GM13976 (cell line): ENCODE data around the gene EHMT1.

Experiments
- DNase-seq: peaks from one replicate; pipeline ENCODE4 v3.0.0; 2012; ENCODE audit warnings: low spot score
- CTCF ChIP-seq: IDR thresholded peaks from 2 replicates; pipeline ENCODE4 v1.5.1; 2012; ENCODE audit warnings: borderline replicate concordance, mild to moderate bottlenecking; ENCODE audit not compliant: insufficient read depth; ENCODE audit errors: extremely low read depth, missing control alignments, control extremely low read depth
- in situ Hi-C: fragments of 300-500 bp; cut with MboI; formaldehyde crosslinking; loops from one replicate; pipeline ENCODE4 v1.12.0; 2022; ENCODE audit warnings: low sequenced_read_pairs, mixed read lengths, inconsistent platforms; ENCODE audit not compliant: unreplicated experiment

Gene EHMT1

DNA sequence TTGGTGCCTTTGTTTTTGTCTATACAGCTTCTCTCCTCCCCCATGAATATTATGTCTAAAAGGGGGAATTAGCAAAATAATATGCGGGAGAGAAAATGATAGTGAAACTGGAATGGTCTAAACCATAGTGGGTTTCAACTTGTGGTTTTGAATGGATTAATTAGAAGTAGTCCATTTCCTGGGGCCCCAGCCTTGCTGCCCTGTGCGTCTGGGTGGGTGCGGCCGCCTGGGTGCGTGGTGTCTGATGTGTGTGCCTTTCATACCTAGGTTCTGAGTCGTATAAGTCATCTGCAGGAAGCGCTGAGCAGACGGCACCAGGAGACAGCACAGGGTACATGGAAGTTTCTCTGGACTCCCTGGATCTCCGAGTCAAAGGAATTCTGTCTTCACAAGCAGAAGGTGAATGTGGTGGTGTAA, 138.8 kb downstream of the EHMT1 start:
- DNase-seq: peak; percentile 65
- TF ChIP-seq CTCF: no peak

DNA sequence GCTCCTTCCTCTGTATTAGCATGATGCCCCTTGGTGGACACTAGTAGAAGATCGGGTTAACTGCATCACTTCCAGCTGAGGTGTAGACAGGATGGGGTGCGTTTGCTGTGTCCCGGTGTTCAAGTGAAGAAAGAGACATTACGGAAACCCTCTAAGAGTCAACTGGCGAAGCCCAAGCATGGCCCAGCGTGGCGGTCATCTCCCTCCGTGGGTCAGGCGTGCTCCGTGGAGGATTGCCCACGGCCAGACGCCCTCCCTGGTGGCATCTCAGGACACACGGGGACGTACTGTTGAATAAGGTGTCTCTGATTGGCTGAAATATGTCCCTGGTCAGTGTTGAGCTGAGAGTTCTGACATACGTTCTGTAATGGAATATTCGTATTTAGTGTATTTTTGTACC, 139.3 kb downstream of the EHMT1 start:
- in situ Hi-C loops: no loop called here
- no peak for DNase-seq
- TF ChIP-seq CTCF: no peak

More for the DNA sequence above, 138.8 kb downstream of the EHMT1 start:
- in situ Hi-C loops: no loop called here

GRCh38 chr9:137759117-137759516, 140.3 kb downstream of the EHMT1 start:
- in situ Hi-C loops: no loop called here
- TF ChIP-seq CTCF: no peak
- DNase-seq: peak; percentile 64

DNA sequence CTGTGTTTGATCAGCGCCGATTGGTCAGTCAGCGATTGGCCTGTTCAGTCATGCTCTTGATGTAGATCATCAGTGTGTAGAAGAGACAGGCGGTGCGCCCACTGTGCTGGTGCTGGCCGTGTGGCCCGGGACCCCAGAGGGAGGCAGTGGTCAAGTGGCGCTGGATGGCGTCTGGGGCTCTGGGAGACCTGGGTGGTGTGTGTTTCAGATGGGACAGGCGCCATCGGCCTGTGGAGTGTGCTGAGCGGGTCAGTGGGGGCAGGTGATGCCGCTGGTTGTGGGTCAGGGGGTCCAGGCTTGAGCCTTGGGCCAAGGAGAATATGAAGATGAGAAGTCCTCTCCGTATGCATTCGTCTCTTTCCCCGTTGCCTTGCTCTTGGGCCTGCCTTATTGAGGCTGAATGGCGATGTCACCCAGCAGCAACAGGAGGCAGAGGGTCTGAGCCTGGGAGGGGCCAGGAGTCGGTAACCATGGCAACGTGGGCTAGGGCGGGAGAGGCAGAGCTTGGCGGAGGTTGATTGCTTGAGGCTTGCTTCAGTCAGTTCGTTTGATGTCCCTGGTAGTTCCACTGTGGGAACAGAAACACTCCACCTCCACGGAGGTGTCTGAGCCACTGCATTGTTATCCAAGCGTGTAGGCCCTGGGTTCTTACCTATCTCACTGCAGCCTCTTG, 141.0 kb downstream of the EHMT1 start:
- in situ Hi-C loops: no loop called here
- TF ChIP-seq CTCF: no peak
- peak; percentile 58 for DNase-seq

DNA sequence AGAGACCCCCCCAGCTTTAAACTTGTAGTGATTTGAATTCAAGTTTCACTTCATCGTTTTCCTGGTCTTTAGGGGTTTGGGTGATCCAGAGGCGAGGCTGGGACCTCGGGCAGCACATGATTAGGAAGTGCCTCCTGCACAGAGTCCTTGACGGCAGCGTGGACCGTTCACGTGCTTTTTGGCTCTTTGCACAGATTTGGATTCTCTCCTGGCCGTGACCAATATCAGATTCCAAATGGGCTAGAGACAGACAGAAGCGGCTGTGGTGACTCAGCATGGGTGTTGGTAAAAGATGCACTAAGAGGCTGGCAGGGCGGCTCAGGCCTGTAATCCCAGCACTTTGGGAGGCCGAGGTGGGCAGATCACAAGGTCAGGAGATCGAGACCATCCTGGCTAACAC, 141.6 kb downstream of the EHMT1 start:
- DNase-seq: no peak
- no peak for TF ChIP-seq CTCF
- in situ Hi-C loops: no loop called here

DNA sequence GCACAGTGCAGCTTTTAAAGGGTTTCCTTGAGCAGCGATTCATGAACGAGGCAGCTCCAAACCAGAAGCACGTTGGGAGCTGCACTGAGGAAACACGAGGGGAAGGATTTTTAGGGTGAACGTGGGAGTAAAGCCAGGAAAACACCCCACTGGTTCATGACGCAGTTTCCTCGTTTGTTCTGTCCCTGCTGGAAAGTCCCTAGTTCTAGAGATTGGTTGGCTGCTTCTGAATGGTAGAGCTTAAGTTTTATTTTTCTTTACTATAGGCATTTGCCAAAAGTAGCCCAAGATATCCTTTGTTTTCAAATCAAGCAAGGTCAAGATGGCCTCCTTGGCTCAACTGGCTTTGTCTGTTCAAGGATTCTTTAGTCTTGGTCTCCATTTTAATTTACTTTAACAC, 142.2 kb downstream of the EHMT1 start:
- in situ Hi-C loops: no loop called here
- no peak for TF ChIP-seq CTCF
- peak; percentile 77 for DNase-seq
